Adrenal gland (tissue), 5 donors: ENCODE results near the gene ARF6.

ENCODE experiments used
- POLR2A ChIP-seq, 2 donors: fragments of 450-650 bp; IDR thresholded peaks; one replicate each; pipeline ENCODE4 v1.6.1; 2017; ENCODE audit warnings: antibody characterized with exemption in 2 of 2, mild to moderate bottlenecking in 2 of 2, moderate library complexity in 1 of 2
- TF ChIP-seq, protein P1 (sequence below), 6 experiments: fragments of 450-650 bp in 4 of 6; fragments of 200-600 bp in 2 of 6; sonication (generic) in 1 of 6; IDR thresholded peaks; 1 replicate in 5 of 6; 2 replicates in 1 of 6; pipeline versions ENCODE4 v1.5.1 to v1.8.0; 2016 to 2021; ENCODE audit warnings: antibody characterized with exemption in 6 of 6, mild to moderate bottlenecking in 2 of 6, moderate library complexity in 1 of 6
- donor health status: DM: no; HTN: no; CAD: no.

GRCh38 chr14:49919825-49920659, 27.2 kb downstream of the ARF6 start:
- TF ChIP-seq, protein P1, sequence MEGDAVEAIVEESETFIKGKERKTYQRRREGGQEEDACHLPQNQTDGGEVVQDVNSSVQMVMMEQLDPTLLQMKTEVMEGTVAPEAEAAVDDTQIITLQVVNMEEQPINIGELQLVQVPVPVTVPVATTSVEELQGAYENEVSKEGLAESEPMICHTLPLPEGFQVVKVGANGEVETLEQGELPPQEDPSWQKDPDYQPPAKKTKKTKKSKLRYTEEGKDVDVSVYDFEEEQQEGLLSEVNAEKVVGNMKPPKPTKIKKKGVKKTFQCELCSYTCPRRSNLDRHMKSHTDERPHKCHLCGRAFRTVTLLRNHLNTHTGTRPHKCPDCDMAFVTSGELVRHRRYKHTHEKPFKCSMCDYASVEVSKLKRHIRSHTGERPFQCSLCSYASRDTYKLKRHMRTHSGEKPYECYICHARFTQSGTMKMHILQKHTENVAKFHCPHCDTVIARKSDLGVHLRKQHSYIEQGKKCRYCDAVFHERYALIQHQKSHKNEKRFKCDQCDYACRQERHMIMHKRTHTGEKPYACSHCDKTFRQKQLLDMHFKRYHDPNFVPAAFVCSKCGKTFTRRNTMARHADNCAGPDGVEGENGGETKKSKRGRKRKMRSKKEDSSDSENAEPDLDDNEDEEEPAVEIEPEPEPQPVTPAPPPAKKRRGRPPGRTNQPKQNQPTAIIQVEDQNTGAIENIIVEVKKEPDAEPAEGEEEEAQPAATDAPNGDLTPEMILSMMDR (IDR thresholded peaks at IDR 0.05), result no peak
- no peak for TF ChIP-seq POLR2A (IDR thresholded peaks at IDR 0.05)
